Kidney (tissue), 14 donors: ENCODE results near the gene TTC7B. TPM values are rescaled to one million over a fixed set of nuclear protein-coding genes. Genes with fewer than 3 reads are reported as not detected.

ENCODE experiments used
- DNase-seq, 5 donors: peaks; one replicate each; pipeline ENCODE4 v3.0.0-alpha.2; 2013 to 2020
- FAIRE-seq: peaks from 2 replicates; lab custom pipeline; 2012; peaks lifted over from hg19 to GRCh38; lab: Jason Lieb, UNC
- H3K27ac ChIP-seq, 2 donors: one replicate each; pipeline ENCODE4 v1.7.0; 2013; ENCODE audit warnings: low read depth in 2 of 2, low read length in 2 of 2, inconsistent platforms in 1 of 2
- H3K27me3 ChIP-seq: one replicate; pipeline ENCODE4 v1.7.1; 2013; ENCODE audit warnings: low read length, inconsistent platforms; ENCODE audit not compliant: control insufficient read depth, insufficient read depth
- H3K36me3 ChIP-seq, 3 donors: one replicate each; pipeline versions ENCODE4 v1.7.0 to v1.7.1; 2013; ENCODE audit warnings: low read length in 3 of 3, control low read depth in 1 of 3, inconsistent platforms in 1 of 3; ENCODE audit not compliant: insufficient read depth in 3 of 3, control insufficient read depth in 2 of 3
- H3K4me1 ChIP-seq, 3 donors: one replicate each; pipeline versions ENCODE4 v1.7.0 to v1.7.1; 2013; ENCODE audit warnings: low read length in 3 of 3, inconsistent platforms in 1 of 3, low read depth in 1 of 3; ENCODE audit not compliant: control insufficient read depth in 2 of 3, insufficient read depth in 2 of 3
- H3K4me3 ChIP-seq, 3 donors: one replicate each; pipeline versions ENCODE4 v1.7.0 to v1.8.1; 2013; ENCODE audit warnings: low read length in 3 of 3, control low read depth in 1 of 3, inconsistent platforms in 1 of 3
- H3K9ac ChIP-seq, 3 donors: one replicate each; pipeline versions ENCODE4 v1.7.0 to v1.7.1; 2013; ENCODE audit warnings: low read length in 3 of 3, control low read depth in 1 of 3, inconsistent platforms in 1 of 3
- H3K9me3 ChIP-seq, 3 donors: one replicate each; pipeline versions ENCODE4 v1.7.0 to v1.7.1; 2013; ENCODE audit warnings: low read length in 3 of 3, control low read depth in 1 of 3, inconsistent platforms in 1 of 3; ENCODE audit not compliant: control insufficient read depth in 2 of 3, insufficient read depth in 1 of 3
- intact Hi-C: fragments of 100-400 bp; cut with DNase I; formaldehyde crosslinking; loops from one replicate; pipeline ENCODE4 v1.11.1; 2022
- polyA plus RNA-seq: library from polyadenylated mRNA; stranded (reverse); fragments of 350-450 nt; fragmentation: Illumina TruSeq; extraction: RNeasy Lipid Tissue Mini Kit (QIAGEN cat#74804); gene quantifications from one replicate; pipeline ENCODE4 v1.2.3, GENCODE V29; 2014; ENCODE audit warnings: low read depth, low replicate concordance; ENCODE audit not compliant: insufficient read depth
- total RNA-seq: library from RNA; stranded (reverse); fragmentation: NEBNext Ultra II Directional; extraction: Animal tissue kit (Norgen Biotek cat#: 25700); gene quantifications from one replicate; pipeline ENCODE4 v1.2.1, GENCODE V29; 2021
- TF ChIP-seq, protein P1 (sequence below): IDR thresholded peaks from 3 replicates; pipeline ENCODE4 v1.5.1; 2012; ENCODE audit warnings: mild to moderate bottlenecking, moderate library complexity, borderline replicate concordance; ENCODE audit not compliant: insufficient read depth; ENCODE audit errors: extremely low read depth
- donor health status: control.
- donor health status: control.
- donor health status: control.
- donor health status: control.
- donor health status: control.
- donor health status: DM: yes; HTN: yes; CAD: no.
- donor health status: Normal renal cell carcinoma (clear cell type).

TTC7B gene
- total and polyA plus RNA-seq, 2 donors from 2014 or later: 23.4 to 48.3 TPM

DNA sequence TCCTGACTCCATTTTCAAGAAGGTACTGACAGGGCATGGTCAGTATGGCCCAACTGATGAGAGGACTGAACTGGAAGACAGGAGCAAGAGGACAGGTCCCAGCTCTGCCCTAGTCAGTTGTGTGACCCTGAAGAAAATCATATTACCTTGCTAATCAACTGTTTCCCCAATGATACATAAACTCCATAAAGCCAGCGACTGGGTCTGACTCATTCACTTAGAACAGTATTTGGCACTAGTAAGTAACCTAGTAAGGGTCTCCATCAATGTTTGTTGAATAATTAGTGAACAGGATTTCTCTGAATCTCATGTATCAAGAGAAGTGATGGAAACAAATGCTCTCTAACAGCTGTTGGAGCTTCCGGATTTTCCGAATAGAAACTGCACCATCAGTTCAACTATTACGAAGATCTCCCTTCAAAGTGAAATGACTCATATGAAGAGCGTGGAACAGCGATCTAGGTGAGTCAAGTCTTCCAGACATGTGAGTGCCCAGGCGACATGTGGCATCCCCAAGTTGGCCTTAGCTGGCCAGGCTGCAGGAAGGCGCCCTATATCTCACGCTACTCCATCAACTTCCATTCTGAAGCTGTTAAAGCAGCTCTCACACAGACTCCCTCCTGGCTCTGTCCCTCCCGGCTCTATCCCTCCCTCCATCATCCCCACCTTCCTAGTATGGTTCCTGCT lies 94.5 kb downstream of the TTC7B start:
- no peak overlapping the region for H3K27ac ChIP-seq
- intact Hi-C loops: no loop called here
- DNase-seq: no peak
- H3K36me3 ChIP-seq: no peaks in the 10 kb centered on the region
- TF ChIP-seq, protein P1, sequence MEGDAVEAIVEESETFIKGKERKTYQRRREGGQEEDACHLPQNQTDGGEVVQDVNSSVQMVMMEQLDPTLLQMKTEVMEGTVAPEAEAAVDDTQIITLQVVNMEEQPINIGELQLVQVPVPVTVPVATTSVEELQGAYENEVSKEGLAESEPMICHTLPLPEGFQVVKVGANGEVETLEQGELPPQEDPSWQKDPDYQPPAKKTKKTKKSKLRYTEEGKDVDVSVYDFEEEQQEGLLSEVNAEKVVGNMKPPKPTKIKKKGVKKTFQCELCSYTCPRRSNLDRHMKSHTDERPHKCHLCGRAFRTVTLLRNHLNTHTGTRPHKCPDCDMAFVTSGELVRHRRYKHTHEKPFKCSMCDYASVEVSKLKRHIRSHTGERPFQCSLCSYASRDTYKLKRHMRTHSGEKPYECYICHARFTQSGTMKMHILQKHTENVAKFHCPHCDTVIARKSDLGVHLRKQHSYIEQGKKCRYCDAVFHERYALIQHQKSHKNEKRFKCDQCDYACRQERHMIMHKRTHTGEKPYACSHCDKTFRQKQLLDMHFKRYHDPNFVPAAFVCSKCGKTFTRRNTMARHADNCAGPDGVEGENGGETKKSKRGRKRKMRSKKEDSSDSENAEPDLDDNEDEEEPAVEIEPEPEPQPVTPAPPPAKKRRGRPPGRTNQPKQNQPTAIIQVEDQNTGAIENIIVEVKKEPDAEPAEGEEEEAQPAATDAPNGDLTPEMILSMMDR: no peak
- no peak overlapping the region for H3K9ac ChIP-seq
- H3K4me3 ChIP-seq: no peak overlapping the region
- no peaks in the 10 kb centered on the region for H3K9me3 ChIP-seq
- no peaks in the 10 kb centered on the region for H3K27me3 ChIP-seq
- no peak for FAIRE-seq
- no peaks in the 10 kb centered on the region for H3K4me1 ChIP-seq

DNA sequence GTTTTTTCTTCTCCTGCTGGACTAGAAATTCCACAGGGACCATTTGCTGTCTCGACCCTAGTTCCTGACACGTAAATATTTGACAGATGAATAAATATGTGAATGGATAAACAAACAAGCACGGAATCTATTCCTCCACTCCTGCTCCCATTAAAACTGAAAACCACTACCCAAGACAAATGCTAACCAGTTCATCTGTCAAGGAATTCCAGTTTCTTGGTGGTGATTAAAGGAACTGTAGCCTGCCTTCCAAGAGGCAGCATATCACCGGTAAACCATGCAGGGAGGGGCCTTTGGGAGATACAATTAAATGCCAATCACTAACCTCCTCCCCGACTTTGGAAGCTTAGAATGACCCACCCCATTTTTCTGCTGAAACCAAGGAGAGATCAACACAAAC lies 95.4 kb downstream of the TTC7B start:
- DNase-seq: no peak
- Histone ChIP-seq H3K27ac (no peak overlapping the region), H3K9me3 (no peaks in the 10 kb centered on the region), H3K27me3 (no peaks in the 10 kb centered on the region), H3K4me3 (no peak overlapping the region), H3K9ac (no peak overlapping the region), H3K36me3 (no peaks in the 10 kb centered on the region), H3K4me1 (no peaks in the 10 kb centered on the region)
- TF ChIP-seq, protein P1: no peak
- intact Hi-C loops: no loop called here
- no peak for FAIRE-seq

DNA sequence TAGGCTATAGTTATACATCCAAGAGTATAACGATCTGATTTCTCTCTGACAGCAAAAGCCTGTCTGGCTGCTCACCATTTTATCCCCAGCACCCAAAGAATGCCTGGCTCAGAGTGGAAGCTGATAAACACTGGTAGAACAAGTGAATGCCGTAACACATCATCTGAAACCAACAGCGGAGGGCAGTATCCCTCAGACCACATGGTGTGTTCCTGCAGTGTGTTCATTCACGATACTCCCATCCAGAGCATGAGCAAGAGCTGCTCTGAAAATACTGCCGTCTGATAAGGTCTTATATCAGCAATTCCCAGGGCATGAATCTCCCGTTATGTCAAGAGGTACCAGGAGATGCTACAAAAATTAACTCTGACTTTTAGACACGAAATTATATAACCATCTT lies 95.9 kb downstream of the TTC7B start:
- no peak overlapping the region for H3K27ac ChIP-seq
- no peaks in the 10 kb centered on the region for H3K9me3 ChIP-seq
- no peak overlapping the region for H3K9ac ChIP-seq
- FAIRE-seq: no peak
- H3K4me1 ChIP-seq: no peaks in the 10 kb centered on the region
- no peaks in the 10 kb centered on the region for H3K27me3 ChIP-seq
- no peaks in the 10 kb centered on the region for H3K36me3 ChIP-seq
- no peak overlapping the region for H3K4me3 ChIP-seq
- intact Hi-C loops: no loop called here
- DNase-seq: no peak
- TF ChIP-seq, protein P1: no peak

DNA sequence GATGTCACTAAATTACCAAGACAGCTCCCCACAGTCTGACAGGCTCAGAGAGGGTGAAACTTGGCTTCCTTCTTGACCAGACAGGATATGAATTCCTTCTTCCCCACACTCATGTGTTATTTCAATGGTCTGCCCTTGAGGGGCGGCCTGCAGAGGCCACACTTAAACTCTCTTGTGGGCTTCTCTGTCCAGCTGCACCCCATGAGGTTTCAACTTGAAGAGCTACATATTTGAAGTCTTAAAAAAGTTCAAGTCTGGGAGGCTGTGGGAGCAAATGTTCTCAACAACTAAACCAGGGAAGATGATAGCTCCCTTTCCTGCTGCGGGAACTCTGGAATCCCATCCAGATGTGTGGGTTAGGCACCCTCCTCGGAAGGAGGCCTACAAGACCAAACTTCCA lies 98.3 kb downstream of the TTC7B start:
- H3K9me3 ChIP-seq: no peaks in the 10 kb centered on the region
- H3K4me1 ChIP-seq: no peaks in the 10 kb centered on the region
- no peak overlapping the region for H3K27ac ChIP-seq
- TF ChIP-seq, protein P1: no peak
- H3K36me3 ChIP-seq: no peaks in the 10 kb centered on the region
- no peaks in the 10 kb centered on the region for H3K27me3 ChIP-seq
- H3K9ac ChIP-seq: no peak overlapping the region
- DNase-seq (peak in 1 of 5 donors; percentile 75), FAIRE-seq (no peak)
- no peak overlapping the region for H3K4me3 ChIP-seq
- intact Hi-C loops: no loop called here
